Measurements from ENCODE around the gene SNW1.
"Not testable (repeated sequence)": the region's sequence is repeated elsewhere in the genome, so short reads cannot be mapped to it uniquely, and the experiment has no call there.

SNW1 gene

GRCh38 chr14:77752266-77752665, 8.7 kb downstream of the SNW1 start:
- no peak for DNase-seq (ENCODE audit: low read depth in 2 of 2)

- DNase-seq (ENCODE audit: low read depth in 2 of 2): not testable (repeated sequence)
Measured at GRCh38 chr14:77747425-77747824, 13.5 kb downstream of the SNW1 start.

- no peak for DNase-seq (ENCODE audit: low read depth in 2 of 2)
Measured at GRCh38 chr14:77746064-77746702, 14.8 kb downstream of the SNW1 start.

- no peak for DNase-seq (ENCODE audit: low read depth in 2 of 2)
Measured at GRCh38 chr14:77741438-77741837, 19.5 kb downstream of the SNW1 start.

- peak in 1 of 2 donors; percentile 16 for DNase-seq (ENCODE audit: low read depth in 2 of 2)
Measured at GRCh38 chr14:77738559-77739250, 22.3 kb downstream of the SNW1 start.

GRCh38 chr14:77730976-77731497, 29.9 kb downstream of the SNW1 start:
- DNase-seq (ENCODE audit: low read depth in 2 of 2): no peak

GRCh38 chr14:77722301-77722700, 38.7 kb downstream of the SNW1 start:
- DNase-seq (ENCODE audit: low read depth in 2 of 2): no peak

- no peak for DNase-seq (ENCODE audit: low read depth in 2 of 2)
Measured at GRCh38 chr14:77721437-77721836, 39.5 kb downstream of the SNW1 start.

- DNase-seq (ENCODE audit: low read depth in 2 of 2): no peak
Measured at GRCh38 chr14:77717608-77718305, 43.2 kb downstream of the SNW1 start.

- DNase-seq (ENCODE audit: low read depth in 2 of 2): no peak
Measured at GRCh38 chr14:77714926-77715325, 46.0 kb downstream of the SNW1 start.

- DNase-seq (ENCODE audit: low read depth in 2 of 2): no peak
Measured at GRCh38 chr14:77710364-77710763, 50.6 kb downstream of the SNW1 start.

GRCh38 chr14:77709412-77709811, 51.5 kb downstream of the SNW1 start:
- no peak for DNase-seq (ENCODE audit: low read depth in 2 of 2)

GRCh38 chr14:77708749-77709148, 52.2 kb downstream of the SNW1 start:
- DNase-seq (ENCODE audit: low read depth in 2 of 2): no peak

GRCh38 chr14:77707724-77708408, 53.1 kb downstream of the SNW1 start, which contains the start of the genes ALKBH1 and SLIRP:
Gene ALKBH1 (minus strand): TSS chr14:77708023. CDS start chr14:77708004, 19 bp downstream.
Gene SLIRP (plus strand): TSS chr14:77708103. CDS start chr14:77708112, 9 bp downstream.
- peak; percentile 76 to 84 for DNase-seq (ENCODE audit: low read depth in 2 of 2)

- DNase-seq (ENCODE audit: low read depth in 2 of 2): no peak
Measured at GRCh38 chr14:77707355-77707723, 53.6 kb downstream of the SNW1 start.

- DNase-seq (ENCODE audit: low read depth in 2 of 2): no peak
Measured at GRCh38 chr14:77691259-77691658, 69.7 kb downstream of the SNW1 start.

- DNase-seq (ENCODE audit: low read depth in 2 of 2): no peak
Measured at GRCh38 chr14:77682158-77682553, 78.8 kb downstream of the SNW1 start.

- no peak for DNase-seq (ENCODE audit: low read depth in 2 of 2)
Measured at GRCh38 chr14:77681196-77682157, 79.5 kb downstream of the SNW1 start.

- no peak for DNase-seq (ENCODE audit: low read depth in 2 of 2)
Measured at GRCh38 chr14:77674931-77675330, 86.0 kb downstream of the SNW1 start.

GRCh38 chr14:77673193-77673592, 87.8 kb downstream of the SNW1 start:
- no peak for DNase-seq (ENCODE audit: low read depth in 2 of 2)

Measured in stimulated activated CD4-positive, alpha-beta T cell treated with anti-CD3 and anti-CD28 coated beads, Interleukin-4, amount 100 ng/mL, for 48 hours (primary cell).